Articular chondrocyte of knee joint (primary cell): ENCODE results near the gene RRM1. TPM values are rescaled to one million over a fixed set of nuclear protein-coding genes. Genes with fewer than 3 reads are reported as not detected.

ENCODE experiments used
- total RNA-seq: library from RNA; depleted of rRNA; stranded (reverse); fragments of >200 nt; gene quantifications from 2 replicates; pipeline ENCODE4 v1.2.3, GENCODE V29; 2012

The RRM1 gene
- total RNA-seq: 97.1 and 107 TPM in 2 replicates

DNA sequence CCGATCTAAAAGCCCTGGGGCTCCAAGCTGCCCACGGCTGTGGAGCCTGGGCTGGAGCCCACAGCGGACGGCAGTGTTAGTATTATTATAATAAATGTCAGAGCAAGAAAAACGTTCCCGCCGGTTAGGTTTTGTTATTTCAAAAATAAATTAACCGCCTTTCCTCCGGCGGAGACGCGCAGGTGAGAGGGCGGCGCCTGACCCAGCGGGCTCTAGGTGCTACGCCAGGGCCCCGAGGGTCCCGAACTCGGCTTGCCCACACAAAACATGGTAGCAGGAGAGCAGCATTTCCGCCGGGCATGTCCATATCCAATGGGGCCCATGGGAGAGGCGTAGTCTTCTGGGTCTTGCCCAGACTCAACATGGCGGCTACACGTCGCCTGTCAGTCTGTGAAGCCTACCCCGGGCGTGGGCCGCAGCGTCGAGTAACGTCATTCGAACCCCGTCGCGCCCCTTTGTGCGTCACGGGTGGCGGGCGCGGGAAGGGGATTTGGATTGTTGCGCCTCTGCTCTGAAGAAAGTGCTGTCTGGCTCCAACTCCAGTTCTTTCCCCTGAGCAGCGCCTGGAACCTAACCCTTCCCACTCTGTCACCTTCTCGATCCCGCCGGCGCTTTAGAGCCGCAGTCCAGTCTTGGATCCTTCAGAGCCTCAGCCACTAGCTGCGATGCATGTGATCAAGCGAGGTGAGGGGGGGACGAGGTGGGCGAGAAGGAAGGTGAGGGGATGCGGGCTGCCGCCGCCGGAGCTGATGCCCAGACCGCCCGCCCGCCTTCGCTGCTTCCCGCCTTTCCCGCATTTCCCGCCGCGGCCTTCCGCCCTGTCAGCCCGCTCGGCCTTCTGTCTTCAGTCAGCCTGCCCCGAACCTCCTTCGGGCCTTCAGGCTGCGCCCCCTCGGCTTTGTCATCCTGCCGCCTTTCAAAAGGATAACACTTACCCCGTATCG lies at the start of gene RRM1:
TSS of gene RRM1 (plus strand) at position 452 of the 944 bp plus-strand sequence. CDS start at position 666, 214 bp downstream.

Other genes starting within 250 kb of the RRM1 start
- gene STIM1, start 239.1 kb upstream of the RRM1 start, total RNA-seq: 29.5 and 29.7 TPM in 2 replicates